ENCODE results near the gene CHST1. TPM values are rescaled to one million over a fixed set of nuclear protein-coding genes. Genes with fewer than 3 reads are reported as not detected.

CHST1 gene
- total RNA-seq, 1 donor = under 0.01 TPM

GRCh38 chr11:45647786-45648185 is 17.6 kb downstream of the CHST1 start:
- no peak for DNase-seq (ENCODE audit: low read depth in 2 of 3, low spot score in 2 of 3)

GRCh38 chr11:45647329-45647728 is 18.1 kb downstream of the CHST1 start:
- DNase-seq (ENCODE audit: low read depth in 2 of 3, low spot score in 2 of 3) = no peak

GRCh38 chr11:45646275-45646927 is 19.0 kb downstream of the CHST1 start:
- DNase-seq (ENCODE audit: low read depth in 2 of 3, low spot score in 2 of 3) = no peak

- DNase-seq (ENCODE audit: low read depth in 2 of 3, low spot score in 2 of 3) = no peak
Observed at GRCh38 chr11:45644981-45645889, 20.2 kb downstream of the CHST1 start.

- no peak for DNase-seq (ENCODE audit: low read depth in 2 of 3, low spot score in 2 of 3)
Observed at GRCh38 chr11:45643598-45644260, 21.7 kb downstream of the CHST1 start.

- no peak for DNase-seq (ENCODE audit: low read depth in 2 of 3, low spot score in 2 of 3)
Observed at GRCh38 chr11:45641961-45642360, 23.5 kb downstream of the CHST1 start.

- no peak for DNase-seq (ENCODE audit: low read depth in 2 of 3, low spot score in 2 of 3)
Observed at GRCh38 chr11:45638051-45638450, 27.4 kb downstream of the CHST1 start.

- no peak for DNase-seq (ENCODE audit: low read depth in 2 of 3, low spot score in 2 of 3)
Observed at GRCh38 chr11:45635907-45636306, 29.5 kb downstream of the CHST1 start.

GRCh38 chr11:45625611-45626010 is 39.8 kb downstream of the CHST1 start:
- no peak for DNase-seq (ENCODE audit: low read depth in 2 of 3, low spot score in 2 of 3)

GRCh38 chr11:45624095-45624494 is 41.3 kb downstream of the CHST1 start:
- no peak for DNase-seq (ENCODE audit: low read depth in 2 of 3, low spot score in 2 of 3)

GRCh38 chr11:45622861-45623260 is 42.6 kb downstream of the CHST1 start:
- no peak for DNase-seq (ENCODE audit: low read depth in 2 of 3, low spot score in 2 of 3)

- no peak for DNase-seq (ENCODE audit: low read depth in 2 of 3, low spot score in 2 of 3)
Observed at GRCh38 chr11:45622283-45622682, 43.1 kb downstream of the CHST1 start.

- no peak for DNase-seq (ENCODE audit: low read depth in 2 of 3, low spot score in 2 of 3)
Observed at GRCh38 chr11:45621588-45621987, 43.8 kb downstream of the CHST1 start.

- no peak for DNase-seq (ENCODE audit: low read depth in 2 of 3, low spot score in 2 of 3)
Observed at GRCh38 chr11:45620243-45620642, 45.2 kb downstream of the CHST1 start.

GRCh38 chr11:45618897-45619296 is 46.5 kb downstream of the CHST1 start:
- no peak for DNase-seq (ENCODE audit: low read depth in 2 of 3, low spot score in 2 of 3)

- DNase-seq (ENCODE audit: low read depth in 2 of 3, low spot score in 2 of 3) = no peak
Observed at GRCh38 chr11:45617871-45618601, 47.4 kb downstream of the CHST1 start.

- no peak for DNase-seq (ENCODE audit: low read depth in 2 of 3, low spot score in 2 of 3)
Observed at GRCh38 chr11:45616802-45617549, 48.4 kb downstream of the CHST1 start.

GRCh38 chr11:45615182-45615792 is 50.1 kb downstream of the CHST1 start:
- no peak for DNase-seq (ENCODE audit: low read depth in 2 of 3, low spot score in 2 of 3)

GRCh38 chr11:45614196-45614828 is 51.1 kb downstream of the CHST1 start:
- no peak for DNase-seq (ENCODE audit: low read depth in 2 of 3, low spot score in 2 of 3)

Data from hematopoietic multipotent progenitor cell (in vitro differentiated cells).